Astrocyte (in vitro differentiated cells and primary cell): ENCODE measurements around the gene MMP7.

Experiments
- CTCF ChIP-seq: IDR thresholded peaks from 2 replicates; pipeline ENCODE4 v1.5.1; 2011; ENCODE audit warnings: low read depth, mild to moderate bottlenecking, inconsistent platforms, low read length, moderate library complexity; ENCODE audit not compliant: insufficient read depth
- EZH2 ChIP-seq: IDR thresholded peaks from 2 replicates; pipeline ENCODE4 v1.6.1; 2012; ENCODE audit warnings: mild to moderate bottlenecking, low read length, inconsistent platforms; ENCODE audit not compliant: insufficient read depth

GRCh38 chr11:102576350-102576749 lies 45.8 kb upstream of the MMP7 start:
- no peak for TF ChIP-seq CTCF
- no peak for TF ChIP-seq EZH2
